GM18520 (cell line): ENCODE measurements around the gene ZNF208.
"Not testable (repeated sequence)": the region's sequence is repeated elsewhere in the genome, so short reads cannot be mapped to it uniquely, and the experiment has no call there.

ENCODE experiments used
- ATAC-seq: cut with Tn5 transposase; IDR thresholded peaks from one replicate; pipeline ENCODE4 v1.9.1; 2021; ENCODE audit not compliant: unreplicated experiment

Gene ZNF208

GRCh38 chr19:21885516-21885915 lies 125.2 kb downstream of the ZNF208 start:
- ATAC-seq = not testable (repeated sequence)

DNA sequence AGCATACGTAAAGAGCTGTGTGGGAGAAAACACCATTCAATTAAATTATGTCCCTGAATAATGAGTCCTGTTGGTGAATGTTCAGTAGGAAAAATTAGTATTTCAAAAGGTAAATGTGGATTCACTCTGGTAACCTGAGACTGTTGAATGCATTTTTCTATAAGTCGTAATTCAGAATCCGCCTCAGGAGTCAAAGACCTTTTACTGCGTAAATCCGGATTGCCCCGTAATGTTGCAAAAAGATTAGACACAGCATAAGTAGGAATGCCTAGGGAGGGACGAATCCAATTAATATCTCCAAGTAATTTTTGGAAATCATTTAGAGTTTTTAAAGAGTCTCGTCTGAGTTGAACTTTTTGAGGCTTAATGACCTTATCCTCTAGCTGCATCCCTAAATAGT lies 126.0 kb downstream of the ZNF208 start:
- not testable (repeated sequence) for ATAC-seq

DNA sequence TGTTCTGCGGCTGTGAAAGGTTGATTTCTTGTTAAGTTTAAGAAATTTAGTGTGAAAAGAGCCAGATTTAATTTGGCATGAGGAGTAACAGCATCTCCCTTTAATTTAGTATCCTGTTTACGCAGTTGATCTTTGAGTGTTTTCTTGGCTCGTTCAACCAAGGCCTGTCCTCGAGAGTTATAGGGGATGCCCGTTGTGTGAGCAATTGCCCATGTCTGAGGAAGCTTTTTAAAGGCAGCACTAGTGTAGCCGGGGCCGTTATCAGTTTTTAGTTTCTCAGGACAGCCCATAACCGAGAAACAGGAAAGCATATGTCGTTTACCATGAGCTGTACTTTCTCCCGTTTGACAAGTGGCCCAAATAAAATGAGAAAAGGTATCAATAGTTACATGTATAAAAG lies 127.2 kb downstream of the ZNF208 start:
- ATAC-seq = no peak
